LNCaP clone FGC (cell line): ENCODE measurements around the gene TMEM179.

Source experiments
- DNase-seq: peaks from one replicate; pipeline ENCODE4 v3.0.0-alpha.2; 2011; ENCODE audit warnings: low read depth
- H3K4me3 ChIP-seq: 2 replicates; pipeline ENCODE4 v1.5.1; 2011; ENCODE audit warnings: mild to moderate bottlenecking, low read depth, low read length, control low read depth
- CTCF ChIP-seq: IDR thresholded peaks from 2 replicates; pipeline ENCODE4 v1.5.1; 2012; ENCODE audit warnings: mild to moderate bottlenecking; ENCODE audit not compliant: control insufficient read depth, insufficient read depth; ENCODE audit errors: extremely low read depth

The TMEM179 gene

DNA sequence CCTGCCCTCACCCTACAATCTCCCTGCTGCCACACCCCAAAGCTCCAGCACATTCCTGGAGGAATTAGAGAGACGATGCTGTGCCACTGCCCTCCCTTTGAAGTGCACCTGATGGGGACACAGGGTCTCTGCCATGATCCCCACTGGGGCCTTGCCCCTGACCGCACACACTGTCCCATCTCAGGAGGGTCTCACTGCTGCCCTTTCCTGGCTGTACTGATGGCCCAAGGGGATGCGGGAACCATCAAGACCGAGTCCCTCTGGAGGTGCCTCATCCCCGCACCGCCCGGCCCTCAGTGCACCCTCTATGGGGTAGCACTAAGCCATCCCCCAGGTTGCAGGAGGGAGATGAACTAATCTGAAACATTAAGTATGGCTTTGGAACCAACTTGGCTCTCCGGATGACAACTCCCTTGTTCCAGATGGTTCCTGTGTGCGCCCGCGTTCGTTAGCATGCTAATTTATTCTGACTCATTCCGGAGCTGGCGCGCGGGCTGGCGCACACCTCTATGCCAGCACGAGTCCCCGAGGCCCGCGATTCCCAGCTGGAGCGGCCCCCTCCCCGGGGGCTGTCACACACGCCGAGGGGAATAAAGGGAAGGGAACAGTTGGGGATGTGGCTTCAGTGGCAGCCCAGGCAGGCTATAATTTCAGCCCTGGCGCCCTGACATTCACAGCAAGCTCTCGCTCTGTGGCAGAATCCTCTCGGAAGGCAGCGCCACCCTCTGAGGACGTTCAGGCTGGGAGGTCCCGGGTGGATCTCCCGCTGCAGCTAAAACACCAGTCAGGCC is 59.2 kb downstream of the TMEM179 start:
- H3K4me3 ChIP-seq, result no peak overlapping the region
- no peak for TF ChIP-seq CTCF
- no peak for DNase-seq

DNA sequence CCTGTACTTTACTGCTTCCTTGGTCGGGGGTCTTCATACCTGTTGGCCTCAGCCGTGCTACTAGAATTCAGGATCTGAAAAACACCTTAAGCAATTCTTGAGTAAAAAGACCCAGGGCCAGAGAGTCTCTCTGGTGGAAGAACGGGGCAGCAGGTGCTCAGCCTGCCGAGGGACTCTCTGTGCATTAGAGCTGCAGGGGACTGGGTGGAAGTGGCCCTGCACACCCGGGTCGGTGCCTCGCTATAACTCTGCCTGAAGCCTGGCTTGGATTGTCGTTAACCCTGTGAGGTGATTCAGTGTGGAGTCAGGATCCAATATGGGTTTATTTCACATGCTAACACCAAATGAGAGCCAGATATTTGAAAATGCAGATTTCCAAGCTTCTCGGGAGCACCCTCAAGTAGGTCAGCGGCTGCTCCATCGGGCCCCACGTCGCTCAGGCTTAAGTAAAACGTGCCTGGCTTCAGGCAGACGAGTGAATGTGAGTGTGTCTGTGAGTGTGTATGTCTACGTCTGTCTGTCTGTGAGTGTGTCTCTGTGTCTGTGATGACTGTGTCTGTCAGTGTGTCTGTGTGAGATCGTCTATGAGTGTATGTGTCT is 60.1 kb downstream of the TMEM179 start:
- TF ChIP-seq CTCF, result no peak
- no peak for DNase-seq
- H3K4me3 ChIP-seq, result no peak overlapping the region

DNA sequence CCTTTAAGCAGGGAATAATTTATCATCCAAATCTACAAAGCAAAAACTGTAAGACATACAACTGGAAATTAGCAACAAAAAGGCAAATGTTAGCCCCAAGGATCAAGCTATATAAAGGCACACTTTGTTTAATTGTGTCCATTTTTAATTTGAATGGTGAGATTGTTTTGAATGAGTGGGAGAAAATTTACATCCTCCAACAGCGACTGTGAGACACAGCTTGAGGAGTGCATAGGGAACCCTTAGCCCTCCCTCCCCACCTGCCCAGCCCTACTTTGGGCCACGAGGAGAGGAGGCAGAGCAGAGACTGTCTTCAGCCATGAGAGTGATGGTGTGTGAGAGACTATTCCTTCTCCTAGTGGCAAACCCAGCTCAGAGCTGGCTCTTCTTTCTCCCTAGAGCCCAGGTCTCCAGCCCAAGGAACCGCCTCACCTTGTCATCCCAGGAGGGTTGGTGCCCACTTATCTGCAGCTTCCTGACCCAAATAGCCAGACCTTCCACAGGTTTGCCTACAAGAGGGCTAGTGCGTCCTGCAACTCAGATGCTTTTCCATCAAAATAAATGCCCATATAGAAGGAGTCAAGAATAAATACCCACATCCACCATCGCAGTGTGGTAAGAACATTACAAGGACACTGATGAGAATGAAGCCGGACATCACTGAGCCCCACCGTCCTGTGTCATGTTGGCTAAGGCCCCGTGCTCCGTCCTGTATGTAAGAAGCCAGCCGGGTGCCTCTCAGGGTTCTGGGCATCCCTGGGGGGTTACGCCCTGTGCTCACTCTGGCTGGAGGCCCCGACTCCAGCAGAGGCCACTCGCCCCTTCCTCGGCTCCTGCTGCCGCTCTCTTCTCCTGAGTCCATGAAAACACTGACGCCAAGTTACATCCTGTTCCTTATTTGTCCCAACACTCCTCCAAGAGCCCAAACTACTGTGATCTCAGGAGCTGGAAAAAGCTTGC is 61.4 kb downstream of the TMEM179 start:
- no peak for DNase-seq
- H3K4me3 ChIP-seq, result no peak overlapping the region
- no peak for TF ChIP-seq CTCF

DNA sequence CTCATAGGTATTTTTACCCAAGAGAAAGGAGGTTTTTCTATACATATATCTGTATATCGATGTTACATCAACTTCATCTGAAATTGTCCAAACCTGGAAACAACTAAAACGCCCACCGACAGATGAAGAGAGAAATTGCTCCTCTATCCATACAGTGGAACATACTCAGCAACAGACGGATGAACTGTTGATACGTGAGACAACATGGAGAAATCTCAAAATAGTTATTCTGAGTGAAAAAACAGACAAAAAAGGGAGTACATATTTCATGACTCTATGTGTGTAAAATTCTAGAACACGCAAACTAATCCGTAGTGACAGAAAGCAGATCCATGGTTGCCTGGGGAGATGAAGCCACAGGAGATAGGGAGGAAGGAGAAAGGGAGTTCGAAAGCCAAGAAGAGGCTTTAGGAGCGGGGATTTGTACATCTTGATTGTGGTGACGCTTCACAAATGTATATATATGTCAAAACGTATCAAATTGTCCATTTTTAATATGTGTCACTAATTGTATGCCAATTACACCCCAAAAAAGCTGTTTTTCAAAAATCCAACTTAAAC is 62.6 kb downstream of the TMEM179 start:
- no peak overlapping the region for H3K4me3 ChIP-seq
- no peak for DNase-seq
- TF ChIP-seq CTCF, result no peak
